Mammary epithelial cell (primary cell): ENCODE data around the gene DNAJC30.

Source experiments
- CTCF ChIP-seq, 2 donors: IDR thresholded peaks in 1 of 2; conservative IDR thresholded peaks in 1 of 2; 2 replicates each; pipeline ENCODE4 v1.5.1; 2011 to 2012; ENCODE audit warnings: inconsistent platforms in 2 of 2, low read length in 2 of 2, mild to moderate bottlenecking in 2 of 2, control low read depth in 1 of 2, low read depth in 1 of 2; ENCODE audit not compliant: insufficient read depth in 1 of 2; ENCODE audit errors: extremely low read depth in 1 of 2
- EZH2 ChIP-seq: IDR thresholded peaks from 2 replicates; pipeline ENCODE4 v1.6.1; 2012; ENCODE audit warnings: low read length, inconsistent platforms, borderline replicate concordance

- TF ChIP-seq CTCF (conservative IDR thresholded peaks at IDR 0.05 in 1 of 2, IDR thresholded peaks at IDR 0.05 in 1 of 2; ENCODE audit: extremely low read depth in 1 of 2, insufficient read depth in 1 of 2, low read depth in 1 of 2, low read length in 2 of 2) (no peak), EZH2 (no peak)
Measured at GRCh38 chr7:73669288-73669701, 14.0 kb downstream of the DNAJC30 start.
